PC-3 (cell line): ENCODE measurements around the gene ZNF506.

Source experiments
- EZH2 ChIP-seq: fragments of 300-600 bp; sonication (generic); IDR thresholded peaks from one replicate; pipeline ENCODE4 v1.6.1; 2017; ENCODE audit warnings: antibody characterized with exemption, mild to moderate bottlenecking, low read length; ENCODE audit not compliant: unreplicated experiment
- TF ChIP-seq, protein P1 (sequence below): fragments of 300-600 bp; sonication (generic); conservative IDR thresholded peaks from 2 replicates; pipeline ENCODE4 v1.5.1; 2017; ENCODE audit warnings: antibody characterized with exemption, low read depth, mild to moderate bottlenecking, low read length

DNA sequence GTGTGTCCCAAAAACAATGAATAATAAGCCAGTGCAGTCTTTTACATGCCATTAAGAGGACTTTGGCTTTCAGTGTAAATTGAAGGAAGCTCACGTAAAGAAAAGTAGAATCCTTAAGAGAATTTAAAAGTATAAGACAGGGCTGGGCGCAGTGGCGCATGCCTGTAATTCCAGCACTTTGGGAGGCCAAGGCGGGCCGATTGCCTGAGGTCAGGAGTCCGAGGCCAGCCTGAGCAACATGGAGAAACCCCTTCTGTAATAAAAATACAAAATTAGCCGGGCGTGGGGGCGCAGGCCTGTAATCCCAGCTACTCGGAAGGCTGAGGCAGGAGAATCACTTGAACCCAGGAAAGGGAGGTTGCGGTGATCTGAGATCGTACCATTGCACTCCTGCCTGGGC is 26.2 kb upstream of the ZNF506 start:
- TF ChIP-seq, protein P1, sequence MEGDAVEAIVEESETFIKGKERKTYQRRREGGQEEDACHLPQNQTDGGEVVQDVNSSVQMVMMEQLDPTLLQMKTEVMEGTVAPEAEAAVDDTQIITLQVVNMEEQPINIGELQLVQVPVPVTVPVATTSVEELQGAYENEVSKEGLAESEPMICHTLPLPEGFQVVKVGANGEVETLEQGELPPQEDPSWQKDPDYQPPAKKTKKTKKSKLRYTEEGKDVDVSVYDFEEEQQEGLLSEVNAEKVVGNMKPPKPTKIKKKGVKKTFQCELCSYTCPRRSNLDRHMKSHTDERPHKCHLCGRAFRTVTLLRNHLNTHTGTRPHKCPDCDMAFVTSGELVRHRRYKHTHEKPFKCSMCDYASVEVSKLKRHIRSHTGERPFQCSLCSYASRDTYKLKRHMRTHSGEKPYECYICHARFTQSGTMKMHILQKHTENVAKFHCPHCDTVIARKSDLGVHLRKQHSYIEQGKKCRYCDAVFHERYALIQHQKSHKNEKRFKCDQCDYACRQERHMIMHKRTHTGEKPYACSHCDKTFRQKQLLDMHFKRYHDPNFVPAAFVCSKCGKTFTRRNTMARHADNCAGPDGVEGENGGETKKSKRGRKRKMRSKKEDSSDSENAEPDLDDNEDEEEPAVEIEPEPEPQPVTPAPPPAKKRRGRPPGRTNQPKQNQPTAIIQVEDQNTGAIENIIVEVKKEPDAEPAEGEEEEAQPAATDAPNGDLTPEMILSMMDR = no peak
- no peak for TF ChIP-seq EZH2
